Activated CD8-positive, alpha-beta T cell treated with anti-CD3 and anti-CD28 coated beads for 36 hours (primary cell): Measurements from ENCODE around the gene LRRTM1. TPM values are rescaled to one million over a fixed set of nuclear protein-coding genes. Genes with fewer than 3 reads are reported as not detected.

Experiments
- ATAC-seq: fragments of 200-7000 bp; cut with Tn5 transposase; one replicate; pipeline ENCODE4 v1.10.0; 2021; ENCODE audit warnings: mild to moderate bottlenecking, moderate library complexity
- CTCF ChIA-PET: fragments of 350-600 bp; sonication (Branson Sonifier 250); formaldehyde crosslinking; loops from one replicate; lab custom pipeline; 2021; ENCODE audit warnings: antibody characterized with exemption; lab: Charles Lee
- POLR2A ChIA-PET: fragments of 350-600 bp; sonication (Branson Sonifier 250); formaldehyde crosslinking; loops from one replicate; lab custom pipeline; 2021; ENCODE audit warnings: antibody characterized with exemption; lab: Charles Lee
- DNase-seq: peaks from one replicate; pipeline ENCODE4 v3.0.0-alpha.2; 2020
- H3K27ac Mint-ChIP-seq: one replicate; pipeline ENCODE4 v1.8.0; 2021; ENCODE audit warnings: mild to moderate bottlenecking, mixed read lengths
- H3K27me3 Mint-ChIP-seq: one replicate; pipeline ENCODE4 v1.8.0; 2021; ENCODE audit warnings: mixed read lengths
- H3K36me3 Mint-ChIP-seq: one replicate; pipeline ENCODE4 v1.8.0; 2021; ENCODE audit warnings: low read depth, mixed read lengths
- H3K4me1 Mint-ChIP-seq: one replicate; pipeline ENCODE4 v1.8.0; 2021; ENCODE audit warnings: low read depth, mixed read lengths
- H3K4me3 Mint-ChIP-seq: one replicate; pipeline ENCODE4 v1.8.0; 2021; ENCODE audit warnings: mild to moderate bottlenecking, moderate library complexity, mixed read lengths
- H3K9me3 Mint-ChIP-seq: one replicate; pipeline ENCODE4 v1.8.0; 2021; ENCODE audit warnings: mixed read lengths
- CTCF ChIP-seq: fragments of 200-600 bp; IDR thresholded peaks from one replicate; pipeline ENCODE4 v1.8.0; 2022; ENCODE audit warnings: antibody characterized with exemption, mild to moderate bottlenecking
- intact Hi-C: fragments of 100-400 bp; cut with micrococcal nuclease; formaldehyde crosslinking; loops from one replicate; pipeline ENCODE4 v1.10.0; 2022
- total RNA-seq, 2 experiments: library from RNA; stranded (reverse); gene quantifications; one replicate each; pipeline ENCODE4 v1.2.3, GENCODE V29; 2021

The LRRTM1 gene
- total RNA-seq, 2 experiments from 2014 or later, result not detected

- no peaks in the 10 kb centered on the region for H3K9me3 Mint-ChIP-seq
- H3K27ac Mint-ChIP-seq, result no peak overlapping the region
- no peak overlapping the region for H3K4me3 Mint-ChIP-seq
- H3K36me3 Mint-ChIP-seq, result no peaks in the 10 kb centered on the region
- CTCF ChIA-PET, result interaction anchor here (0.9 kb wide), 1 partner anchor 11 kb away, joined by 3 read pairs; no protein-coding TSS in a partner anchor
- intact Hi-C loops, result no loop called here
- peaks cover 10% of the 10 kb centered on the region for H3K27me3 Mint-ChIP-seq
- POLR2A ChIA-PET, result no interaction called here
- no peak for TF ChIP-seq CTCF
- no peak for DNase-seq
- ATAC-seq, result no peak
- H3K4me1 Mint-ChIP-seq, result no peaks in the 10 kb centered on the region
Observed at GRCh38 chr2:80323610-80324009, 19.1 kb upstream of the LRRTM1 start.

- intact Hi-C loops, result no loop called here
- ChIA-PET POLR2A (no interaction called here), CTCF (no interaction called here)
- no peaks in the 10 kb centered on the region for H3K9me3 Mint-ChIP-seq
- no peaks in the 10 kb centered on the region for H3K36me3 Mint-ChIP-seq
- H3K4me1 Mint-ChIP-seq, result no peaks in the 10 kb centered on the region
- ATAC-seq (no peak), DNase-seq (no peak)
- no peak overlapping the region for H3K4me3 Mint-ChIP-seq
- H3K27ac Mint-ChIP-seq, result no peak overlapping the region
- H3K27me3 Mint-ChIP-seq, result peaks cover 7% of the 10 kb centered on the region
- no peak for TF ChIP-seq CTCF
Observed at GRCh38 chr2:80322958-80323357, 18.4 kb upstream of the LRRTM1 start.

DNA sequence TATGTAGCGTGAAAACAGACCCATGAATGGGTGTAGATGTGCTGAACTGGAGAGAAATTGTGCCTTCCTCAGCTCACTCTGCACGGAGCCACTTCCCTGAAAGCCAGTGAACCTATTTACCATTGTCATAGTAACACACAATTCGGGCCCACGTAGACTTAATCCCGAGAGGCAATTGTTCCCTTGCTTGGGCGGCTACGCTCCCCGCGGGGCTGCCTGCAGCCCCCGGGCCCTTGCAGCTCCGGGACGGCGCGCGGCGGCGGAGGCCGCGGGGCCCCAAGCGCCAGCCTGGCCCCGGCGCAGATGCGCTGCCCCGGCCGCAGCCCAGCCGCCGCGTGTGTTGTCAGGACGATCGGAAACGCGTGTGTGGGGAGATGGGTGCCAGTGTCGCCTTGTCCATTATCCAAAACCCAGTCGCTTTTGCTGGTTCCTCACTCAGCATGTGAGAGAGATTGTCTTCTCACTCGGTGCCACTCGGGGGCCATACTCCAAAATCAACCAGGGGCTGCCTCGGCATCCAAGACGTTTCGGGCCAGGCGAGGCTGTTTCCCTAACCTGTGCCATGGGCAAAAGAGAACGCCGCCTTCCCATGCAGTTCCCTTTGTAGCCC lies 17.9 kb upstream of the LRRTM1 start:
- TF ChIP-seq CTCF, result no peak
- DNase-seq (no peak), ATAC-seq (no peak)
- Mint-ChIP-seq H3K4me1 (no peaks in the 10 kb centered on the region), H3K27ac (no peak overlapping the region), H3K4me3 (no peak overlapping the region), H3K9me3 (no peaks in the 10 kb centered on the region), H3K27me3 (peaks cover 7% of the 10 kb centered on the region), H3K36me3 (no peaks in the 10 kb centered on the region)
- ChIA-PET POLR2A (no interaction called here), CTCF (no interaction called here)
- intact Hi-C loops, result no loop called here

GRCh38 chr2:80312282-80312839 lies 7.8 kb upstream of the LRRTM1 start:
- Mint-ChIP-seq H3K9me3 (no peaks in the 10 kb centered on the region), H3K4me3 (no peak overlapping the region), H3K27me3 (no peaks in the 10 kb centered on the region), H3K4me1 (no peaks in the 10 kb centered on the region), H3K36me3 (no peaks in the 10 kb centered on the region), H3K27ac (no peak overlapping the region)
- DNase-seq, result no peak
- POLR2A ChIA-PET, result no interaction called here
- no peak for ATAC-seq
- CTCF ChIA-PET, result interaction anchor here (1.1 kb wide), 1 partner anchor 12 kb away, joined by 3 read pairs; no protein-coding TSS in a partner anchor
- no peak for TF ChIP-seq CTCF
- intact Hi-C loops, result no loop called here

DNA sequence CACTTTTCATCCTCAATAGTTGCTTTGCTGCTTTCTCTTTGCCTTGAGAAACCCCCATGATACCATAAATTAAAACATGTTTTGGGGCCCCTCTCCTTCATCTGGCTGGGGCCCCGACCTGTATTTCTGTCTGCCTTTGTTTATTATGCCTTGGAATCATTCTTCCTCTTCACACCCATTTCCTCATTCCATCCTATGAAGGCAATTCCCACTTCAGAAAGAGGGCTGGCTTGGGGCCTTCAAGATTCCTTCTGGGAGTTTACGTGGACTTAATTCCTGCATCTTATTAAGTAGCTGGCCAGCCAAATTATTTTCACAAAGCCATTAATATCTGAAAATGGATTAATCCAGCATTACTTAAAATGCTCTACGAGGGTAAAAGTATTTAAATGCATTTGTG lies 6.8 kb upstream of the LRRTM1 start:
- no peak for DNase-seq
- H3K9me3 Mint-ChIP-seq, result no peaks in the 10 kb centered on the region
- H3K27me3 Mint-ChIP-seq, result peaks cover 1% of the 10 kb centered on the region
- H3K36me3 Mint-ChIP-seq, result no peaks in the 10 kb centered on the region
- intact Hi-C loops, result no loop called here
- H3K27ac Mint-ChIP-seq, result no peak overlapping the region
- TF ChIP-seq CTCF, result no peak
- no peak overlapping the region for H3K4me3 Mint-ChIP-seq
- ATAC-seq, result no peak
- POLR2A ChIA-PET, result no interaction called here
- H3K4me1 Mint-ChIP-seq, result no peaks in the 10 kb centered on the region
- CTCF ChIA-PET, result no interaction called here
